NB4 (cell line): ENCODE results near the gene SND1.

Experiments
- CTCF ChIP-seq: IDR thresholded peaks from one replicate; pipeline ENCODE4 v1.5.1; 2012; ENCODE audit warnings: low read depth, low read length
- MAX ChIP-seq: IDR thresholded peaks from 2 replicates; pipeline ENCODE4 v1.6.1; 2011; ENCODE audit warnings: low read depth, low read length
- MYC ChIP-seq: IDR thresholded peaks from 2 replicates; pipeline ENCODE4 v1.6.1; 2011; ENCODE audit warnings: low read depth, low read length
- POLR2A ChIP-seq: IDR thresholded peaks from 2 replicates; pipeline ENCODE4 v1.6.1; 2011; ENCODE audit warnings: mild to moderate bottlenecking; ENCODE audit not compliant: insufficient read length; ENCODE audit errors: extremely low read depth

GRCh38 chr7:127914693-127915092 is 262.7 kb downstream of the SND1 start:
- no peak for TF ChIP-seq POLR2A
- no peak for TF ChIP-seq CTCF
- TF ChIP-seq MYC: no peak
- no peak for TF ChIP-seq MAX
